ENCODE data around the gene PRDM16.

The PRDM16 gene

GRCh38 chr1:3393024-3393986 lies 324.3 kb downstream of the PRDM16 start:
- no peak for DNase-seq (ENCODE audit: low read depth)
- TF ChIP-seq POLR2A (IDR thresholded peaks at IDR 0.05; ENCODE audit: extremely low read depth, insufficient read length) (no peak), MYC (IDR thresholded peaks at IDR 0.05; ENCODE audit: low read depth, low read length) (no peak)
- TF ChIP-seq, protein P1, sequence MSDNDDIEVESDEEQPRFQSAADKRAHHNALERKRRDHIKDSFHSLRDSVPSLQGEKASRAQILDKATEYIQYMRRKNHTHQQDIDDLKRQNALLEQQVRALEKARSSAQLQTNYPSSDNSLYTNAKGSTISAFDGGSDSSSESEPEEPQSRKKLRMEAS (IDR thresholded peaks at IDR 0.05; ENCODE audit: low read depth, low read length): no peak
- TF ChIP-seq, protein P2, sequence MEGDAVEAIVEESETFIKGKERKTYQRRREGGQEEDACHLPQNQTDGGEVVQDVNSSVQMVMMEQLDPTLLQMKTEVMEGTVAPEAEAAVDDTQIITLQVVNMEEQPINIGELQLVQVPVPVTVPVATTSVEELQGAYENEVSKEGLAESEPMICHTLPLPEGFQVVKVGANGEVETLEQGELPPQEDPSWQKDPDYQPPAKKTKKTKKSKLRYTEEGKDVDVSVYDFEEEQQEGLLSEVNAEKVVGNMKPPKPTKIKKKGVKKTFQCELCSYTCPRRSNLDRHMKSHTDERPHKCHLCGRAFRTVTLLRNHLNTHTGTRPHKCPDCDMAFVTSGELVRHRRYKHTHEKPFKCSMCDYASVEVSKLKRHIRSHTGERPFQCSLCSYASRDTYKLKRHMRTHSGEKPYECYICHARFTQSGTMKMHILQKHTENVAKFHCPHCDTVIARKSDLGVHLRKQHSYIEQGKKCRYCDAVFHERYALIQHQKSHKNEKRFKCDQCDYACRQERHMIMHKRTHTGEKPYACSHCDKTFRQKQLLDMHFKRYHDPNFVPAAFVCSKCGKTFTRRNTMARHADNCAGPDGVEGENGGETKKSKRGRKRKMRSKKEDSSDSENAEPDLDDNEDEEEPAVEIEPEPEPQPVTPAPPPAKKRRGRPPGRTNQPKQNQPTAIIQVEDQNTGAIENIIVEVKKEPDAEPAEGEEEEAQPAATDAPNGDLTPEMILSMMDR (IDR thresholded peaks at IDR 0.05; ENCODE audit: low read depth, low read length): no peak
- H3K4me3 ChIP-seq (ENCODE audit: low read depth, low read length): no peak overlapping the region

DNA sequence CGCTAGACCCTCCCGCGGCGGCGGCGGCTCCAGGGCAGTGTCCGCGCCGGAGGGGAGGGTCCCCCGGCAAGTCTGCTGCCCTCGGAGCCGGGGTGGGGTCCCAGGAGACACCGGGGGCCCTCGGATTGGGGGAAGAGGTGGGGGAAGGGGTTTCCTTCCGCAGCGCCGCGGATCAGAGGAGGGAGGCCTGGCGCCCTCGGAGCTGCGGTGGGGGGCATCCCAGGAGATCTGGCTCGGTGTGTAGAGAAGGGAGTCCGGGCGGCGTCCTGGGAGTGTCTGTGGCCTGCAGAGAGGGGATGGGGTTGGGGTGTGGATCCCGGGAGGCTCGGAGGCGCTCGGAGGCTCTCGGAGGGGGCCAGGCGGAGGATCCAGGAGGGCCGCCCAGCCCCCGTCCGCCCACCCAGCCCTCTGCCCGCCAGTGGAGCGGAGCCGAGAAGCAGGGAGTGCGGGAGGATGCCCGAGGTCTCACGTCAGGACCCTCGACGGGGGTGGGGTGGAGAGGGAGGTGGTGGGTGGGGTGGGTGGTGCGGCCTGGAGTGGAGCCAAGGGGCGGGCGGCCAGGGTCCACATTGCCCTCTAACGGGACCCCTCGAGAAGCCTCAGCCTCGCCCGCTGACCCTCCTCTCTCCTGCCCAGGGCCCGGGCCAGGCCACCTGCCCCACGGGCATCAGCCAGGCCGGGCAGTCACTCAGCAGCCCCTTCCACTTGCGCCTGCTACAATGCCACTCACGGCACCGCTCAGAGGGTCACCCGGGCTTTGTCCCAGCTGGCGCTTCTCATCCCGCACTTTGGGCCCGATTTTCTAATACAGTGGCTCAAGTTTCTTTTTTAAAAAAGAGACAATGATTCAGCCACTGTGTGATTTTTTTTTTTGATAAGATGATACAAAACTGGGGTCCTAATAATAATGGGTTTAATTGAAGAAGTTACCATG lies 325.3 kb downstream of the PRDM16 start:
- TF ChIP-seq POLR2A (IDR thresholded peaks at IDR 0.05; ENCODE audit: extremely low read depth, insufficient read length) (no peak), MYC (IDR thresholded peaks at IDR 0.05; ENCODE audit: low read depth, low read length) (no peak)
- TF ChIP-seq, protein P2 (IDR thresholded peaks at IDR 0.05; ENCODE audit: low read depth, low read length): no peak
- TF ChIP-seq, protein P1 (IDR thresholded peaks at IDR 0.05; ENCODE audit: low read depth, low read length): no peak
- no peak for DNase-seq (ENCODE audit: low read depth)
- H3K4me3 ChIP-seq (ENCODE audit: low read depth, low read length): no peak overlapping the region

DNA sequence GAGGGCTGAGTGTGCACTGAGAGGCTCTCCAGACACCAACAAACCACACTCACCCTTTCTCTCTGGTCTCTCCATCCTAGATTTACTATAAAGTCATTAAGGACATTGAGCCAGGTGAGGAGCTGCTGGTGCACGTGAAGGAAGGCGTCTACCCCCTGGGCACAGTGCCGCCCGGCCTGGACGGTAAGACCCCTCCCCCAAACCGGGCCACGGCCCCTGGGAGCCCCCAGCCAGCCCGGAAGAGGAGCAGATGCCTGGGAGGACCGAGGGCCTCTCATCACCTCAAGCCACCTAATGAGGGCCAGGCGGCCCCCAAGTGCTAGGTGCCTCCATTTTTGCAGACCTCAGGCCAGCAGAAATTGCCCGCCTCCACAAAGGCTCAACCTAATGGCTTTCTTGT lies 327.4 kb downstream of the PRDM16 start:
- TF ChIP-seq, protein P1 (IDR thresholded peaks at IDR 0.05; ENCODE audit: low read depth, low read length): no peak
- TF ChIP-seq MYC (IDR thresholded peaks at IDR 0.05; ENCODE audit: low read depth, low read length) (no peak), POLR2A (IDR thresholded peaks at IDR 0.05; ENCODE audit: extremely low read depth, insufficient read length) (no peak)
- TF ChIP-seq, protein P2 (IDR thresholded peaks at IDR 0.05; ENCODE audit: low read depth, low read length): no peak
- DNase-seq (ENCODE audit: low read depth): no peak
- H3K4me3 ChIP-seq (ENCODE audit: low read depth, low read length): no peak overlapping the region

- no peak for DNase-seq (ENCODE audit: low read depth)
- TF ChIP-seq MYC (IDR thresholded peaks at IDR 0.05; ENCODE audit: low read depth, low read length): no peak
- TF ChIP-seq POLR2A (IDR thresholded peaks at IDR 0.05; ENCODE audit: extremely low read depth, insufficient read length): no peak
- TF ChIP-seq, protein P2 (IDR thresholded peaks at IDR 0.05; ENCODE audit: low read depth, low read length): no peak
- TF ChIP-seq, protein P1 (IDR thresholded peaks at IDR 0.05; ENCODE audit: low read depth, low read length): no peak
- H3K4me3 ChIP-seq (ENCODE audit: low read depth, low read length): no peak overlapping the region
Observed at GRCh38 chr1:3397311-3397710, 328.3 kb downstream of the PRDM16 start.

GRCh38 chr1:3398396-3399140 lies 329.6 kb downstream of the PRDM16 start:
- no peak for DNase-seq (ENCODE audit: low read depth)
- no peak overlapping the region for H3K4me3 ChIP-seq (ENCODE audit: low read depth, low read length)
- no peak for TF ChIP-seq MYC (IDR thresholded peaks at IDR 0.05; ENCODE audit: low read depth, low read length)
- TF ChIP-seq, protein P2 (IDR thresholded peaks at IDR 0.05; ENCODE audit: low read depth, low read length): no peak
- no peak for TF ChIP-seq POLR2A (IDR thresholded peaks at IDR 0.05; ENCODE audit: extremely low read depth, insufficient read length)
- TF ChIP-seq, protein P1 (IDR thresholded peaks at IDR 0.05; ENCODE audit: low read depth, low read length): no peak
